ENCODE results near the gene ZNF460. TPM values are rescaled to one million over a fixed set of nuclear protein-coding genes. Genes with fewer than 3 reads are reported as not detected.
"Not testable (repeated sequence)": the region's sequence is repeated elsewhere in the genome, so short reads cannot be mapped to it uniquely, and the experiment has no call there.

Gene ZNF460
- total RNA-seq, 2 experiments from 2014 or later = 55.2 to 67.2 TPM

- H3K4me3 Mint-ChIP-seq = no peak overlapping the region
- ATAC-seq (no peak), DNase-seq (no peak)
- no peak overlapping the region for H3K27ac Mint-ChIP-seq
- peaks cover 9% of the 10 kb centered on the region for H3K9me3 Mint-ChIP-seq (ENCODE audit: low read depth)
- H3K4me1 Mint-ChIP-seq = no peaks in the 10 kb centered on the region
- CTCF ChIA-PET = interaction anchor here (1.1 kb wide), 1 partner anchor 104 kb away, joined by 3 read pairs; no protein-coding TSS in a partner anchor
- peaks cover 51% of the 10 kb centered on the region for H3K36me3 Mint-ChIP-seq
- H3K27me3 Mint-ChIP-seq = no peaks in the 10 kb centered on the region
Measured at GRCh38 chr19:57263244-57263741, 17.0 kb upstream of the ZNF460 start.

GRCh38 chr19:57267291-57267690, 13.0 kb upstream of the ZNF460 start:
- CTCF ChIA-PET = no interaction called here
- ATAC-seq (no peak), DNase-seq (no peak)
- H3K4me3 Mint-ChIP-seq = no peak overlapping the region
- H3K27me3 Mint-ChIP-seq = no peaks in the 10 kb centered on the region
- peaks cover 3% of the 10 kb centered on the region for H3K9me3 Mint-ChIP-seq (ENCODE audit: low read depth)
- peaks cover 1% of the 10 kb centered on the region for H3K4me1 Mint-ChIP-seq
- H3K27ac Mint-ChIP-seq = no peak overlapping the region
- H3K36me3 Mint-ChIP-seq = peaks cover 30% of the 10 kb centered on the region

DNA sequence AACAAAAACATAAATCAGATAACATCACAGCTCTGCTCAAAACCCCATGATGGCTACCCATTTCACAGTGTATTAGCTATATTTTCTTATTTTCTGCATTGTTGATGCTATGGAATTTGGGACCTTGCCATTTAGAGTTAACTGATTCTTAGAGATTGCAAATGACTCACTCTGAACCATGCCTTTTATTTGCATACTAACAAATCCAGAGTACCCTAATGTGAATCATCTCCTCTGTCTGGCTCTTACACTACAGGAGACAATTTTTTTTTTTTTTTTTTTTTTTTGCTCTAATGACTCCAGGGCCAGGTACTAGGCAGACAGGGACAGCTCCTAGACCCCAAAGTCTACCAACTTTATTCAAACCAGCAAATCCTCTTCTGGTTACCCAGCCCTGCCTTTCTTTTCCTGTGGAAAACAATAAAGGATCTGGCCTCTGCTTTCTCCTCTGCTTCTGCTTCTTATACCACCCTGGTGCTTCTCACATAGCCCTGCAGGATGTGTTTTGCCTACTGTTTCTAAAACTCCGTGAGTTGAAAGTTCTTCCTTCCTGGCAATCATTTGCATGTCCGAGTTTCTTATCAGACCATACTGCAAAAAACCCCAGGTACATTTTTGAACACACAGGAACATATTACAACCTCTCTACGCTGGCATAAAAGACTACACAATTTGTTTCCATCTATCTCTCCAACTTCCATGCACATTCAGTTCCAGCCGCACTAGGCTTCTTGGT, 10.6 kb upstream of the ZNF460 start:
- DNase-seq = no peak
- Mint-ChIP-seq H3K27me3 (no peaks in the 10 kb centered on the region), H3K36me3 (peaks cover 35% of the 10 kb centered on the region), H3K9me3 (ENCODE audit: low read depth) (peaks cover 3% of the 10 kb centered on the region), H3K4me3 (no peak overlapping the region), H3K4me1 (peaks cover 1% of the 10 kb centered on the region), H3K27ac (no peak overlapping the region)
- CTCF ChIA-PET = no interaction called here
- ATAC-seq = no peak

DNA sequence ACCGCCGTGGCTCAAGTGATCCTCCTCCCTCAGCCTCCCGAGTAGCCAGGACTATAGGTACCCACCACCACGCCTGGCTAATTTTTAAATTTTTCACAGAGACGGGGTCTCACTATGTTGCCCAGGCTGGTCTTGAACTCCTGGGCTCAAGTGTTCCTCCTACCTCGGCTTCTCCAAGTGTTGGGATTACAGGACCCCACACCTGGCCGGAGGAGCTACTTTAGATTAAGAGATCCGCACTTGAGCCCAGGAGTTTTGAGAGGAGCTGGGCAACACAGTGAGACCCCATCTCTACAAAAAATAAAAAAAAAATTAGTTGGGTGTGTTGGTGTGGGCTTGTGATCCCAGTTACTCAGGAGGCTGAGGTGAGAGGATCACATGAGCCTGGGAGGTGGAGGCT, 9.0 kb upstream of the ZNF460 start:
- DNase-seq (no peak), ATAC-seq (no peak)
- H3K27me3 Mint-ChIP-seq = no peaks in the 10 kb centered on the region
- peaks cover 40% of the 10 kb centered on the region for H3K36me3 Mint-ChIP-seq
- H3K4me1 Mint-ChIP-seq = peaks cover 1% of the 10 kb centered on the region
- no peaks in the 10 kb centered on the region for H3K9me3 Mint-ChIP-seq (ENCODE audit: low read depth)
- H3K27ac Mint-ChIP-seq = no peak overlapping the region
- H3K4me3 Mint-ChIP-seq = no peak overlapping the region
- CTCF ChIA-PET = no interaction called here

GRCh38 chr19:57273014-57273413, 7.3 kb upstream of the ZNF460 start:
- no peak for DNase-seq
- peaks cover 1% of the 10 kb centered on the region for H3K4me1 Mint-ChIP-seq
- CTCF ChIA-PET = no interaction called here
- H3K9me3 Mint-ChIP-seq (ENCODE audit: low read depth) = no peaks in the 10 kb centered on the region
- ATAC-seq = no peak
- no peak overlapping the region for H3K27ac Mint-ChIP-seq
- H3K27me3 Mint-ChIP-seq = no peaks in the 10 kb centered on the region
- no peak overlapping the region for H3K4me3 Mint-ChIP-seq
- peaks cover 34% of the 10 kb centered on the region for H3K36me3 Mint-ChIP-seq

DNA sequence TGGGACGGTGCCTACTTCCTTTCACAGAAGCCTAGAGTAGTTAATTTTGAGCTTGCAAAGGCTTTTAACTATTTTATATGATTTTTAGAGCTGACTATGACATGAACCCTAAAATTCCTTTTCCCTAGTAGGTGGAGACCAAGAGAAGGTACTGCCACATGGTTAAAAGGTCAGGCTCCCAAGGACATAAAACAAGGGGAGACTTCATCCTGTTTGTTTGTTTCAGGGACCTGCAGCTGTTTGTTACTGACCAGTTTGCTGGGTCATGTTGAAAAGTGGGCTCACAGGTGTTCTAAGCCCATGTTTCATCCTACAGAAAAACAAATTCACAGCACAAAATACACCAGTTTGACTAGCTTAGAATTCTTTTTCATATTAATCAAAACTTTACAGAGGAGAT, 3.9 kb upstream of the ZNF460 start:
- Mint-ChIP-seq H3K27ac (no peak overlapping the region), H3K4me1 (peaks cover 5% of the 10 kb centered on the region), H3K4me3 (no peak overlapping the region), H3K27me3 (no peaks in the 10 kb centered on the region), H3K9me3 (ENCODE audit: low read depth) (no peaks in the 10 kb centered on the region), H3K36me3 (peaks cover 36% of the 10 kb centered on the region)
- CTCF ChIA-PET = interaction anchor here (0.6 kb wide), 1 partner anchor 91 kb away, joined by 3 read pairs; no protein-coding TSS in a partner anchor
- ATAC-seq (no peak), DNase-seq (no peak)

- H3K27ac Mint-ChIP-seq; DNase-seq; CTCF ChIA-PET; H3K27me3 Mint-ChIP-seq; ATAC-seq; H3K4me3 Mint-ChIP-seq; H3K9me3 Mint-ChIP-seq (ENCODE audit: low read depth): not testable (repeated sequence)
- Mint-ChIP-seq H3K4me1 (peaks cover 24% of the 10 kb centered on the region), H3K36me3 (peaks cover 35% of the 10 kb centered on the region)
Measured at GRCh38 chr19:57278481-57278880, 1.8 kb upstream of the ZNF460 start.

DNA sequence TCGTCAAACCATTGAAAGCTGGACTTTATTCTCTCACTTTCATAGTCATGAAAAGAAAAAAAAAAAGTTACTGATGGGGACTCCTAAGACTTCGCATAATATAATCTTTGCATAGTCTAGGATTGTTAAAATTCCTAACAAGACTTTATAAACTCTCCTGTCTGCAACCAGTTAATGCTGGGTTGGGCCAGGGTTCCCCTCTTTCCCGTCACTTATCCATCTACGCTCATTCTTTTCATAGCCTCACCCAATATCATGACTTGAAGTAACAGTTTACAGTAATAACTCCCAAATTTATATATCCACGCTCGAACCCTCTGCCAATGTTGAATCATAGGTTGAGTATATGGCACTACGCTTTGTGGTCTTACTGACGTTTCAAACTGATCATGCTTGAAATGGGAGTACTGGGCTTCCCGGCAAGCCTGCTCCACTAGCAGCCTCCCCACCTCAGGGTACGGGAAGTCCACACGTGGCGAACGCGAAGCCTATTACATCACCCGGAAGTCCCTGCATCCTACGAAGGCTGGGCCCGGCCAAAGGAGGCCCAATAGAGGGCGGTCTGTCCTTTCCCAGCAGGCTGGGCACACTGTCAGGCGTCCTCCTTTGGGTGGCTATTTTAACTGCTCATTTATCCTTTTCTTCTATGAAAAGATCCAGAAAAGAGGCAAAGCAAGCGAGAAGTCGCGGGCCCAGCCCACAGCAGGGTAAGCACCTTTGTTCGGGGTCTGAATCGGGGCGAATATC, 694 bp upstream of the ZNF460 start:
- peak; percentile 80 for ATAC-seq
- Mint-ChIP-seq H3K4me3 (no peak overlapping the region), H3K9me3 (ENCODE audit: low read depth) (no peaks in the 10 kb centered on the region), H3K36me3 (peaks cover 39% of the 10 kb centered on the region), H3K27ac (no peak overlapping the region), H3K4me1 (peaks cover 33% of the 10 kb centered on the region), H3K27me3 (no peaks in the 10 kb centered on the region)
- DNase-seq = peak; percentile 91
- CTCF ChIA-PET = interaction anchor here (0.7 to 1.0 kb wide), 3 partner anchors 39 to 110 kb away, joined by 3 to 4 read pairs (median 3); partner anchors contain the start of genes ZNF548 and ZNF805

- peak; percentile 43 for DNase-seq
- Mint-ChIP-seq H3K36me3 (peaks cover 44% of the 10 kb centered on the region), H3K27me3 (no peaks in the 10 kb centered on the region), H3K9me3 (ENCODE audit: low read depth) (no peaks in the 10 kb centered on the region), H3K4me1 (peaks cover 41% of the 10 kb centered on the region), H3K4me3 (no peak overlapping the region), H3K27ac (no peak overlapping the region)
- CTCF ChIA-PET = no interaction called here
- no peak for ATAC-seq
Measured at GRCh38 chr19:57280962-57281400, 696 bp downstream of the ZNF460 start.

GRCh38 chr19:57282011-57282643, 1.8 kb downstream of the ZNF460 start:
- ATAC-seq = no peak
- no peaks in the 10 kb centered on the region for H3K27me3 Mint-ChIP-seq
- peak overlapping the region; percentile 88 for H3K27ac Mint-ChIP-seq
- DNase-seq = peak; percentile 49
- peaks cover 42% of the 10 kb centered on the region for H3K4me1 Mint-ChIP-seq
- peaks cover 52% of the 10 kb centered on the region for H3K36me3 Mint-ChIP-seq
- CTCF ChIA-PET = no interaction called here
- H3K4me3 Mint-ChIP-seq = no peak overlapping the region
- peaks cover 3% of the 10 kb centered on the region for H3K9me3 Mint-ChIP-seq (ENCODE audit: low read depth)

DNA sequence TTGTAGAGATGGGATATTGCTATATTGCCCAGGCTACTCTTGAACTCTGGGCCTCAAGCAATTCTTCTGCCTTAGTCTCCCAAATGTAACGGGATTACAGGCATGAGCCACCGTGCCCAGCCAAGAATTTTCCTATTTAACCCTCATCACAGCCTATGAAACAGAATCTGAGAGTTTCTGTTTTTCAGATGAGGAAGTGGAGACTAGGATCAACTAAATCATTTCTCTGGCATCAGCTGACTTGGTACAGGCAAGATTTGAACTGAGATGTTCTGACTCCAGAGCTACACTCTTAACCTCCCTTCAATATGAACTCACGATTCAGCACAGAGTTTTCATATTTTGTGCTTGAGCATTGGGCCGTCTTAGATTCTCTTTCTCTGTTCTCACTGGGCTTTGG, 8.1 kb downstream of the ZNF460 start:
- no peak overlapping the region for H3K27ac Mint-ChIP-seq
- CTCF ChIA-PET = interaction anchor here (0.8 kb wide), 1 partner anchor 14 kb away, joined by 3 read pairs; no protein-coding TSS in a partner anchor
- no peaks in the 10 kb centered on the region for H3K27me3 Mint-ChIP-seq
- peaks cover 93% of the 10 kb centered on the region for H3K36me3 Mint-ChIP-seq
- no peak for DNase-seq
- H3K4me3 Mint-ChIP-seq = no peak overlapping the region
- H3K4me1 Mint-ChIP-seq = peaks cover 24% of the 10 kb centered on the region
- ATAC-seq = no peak
- peaks cover 37% of the 10 kb centered on the region for H3K9me3 Mint-ChIP-seq (ENCODE audit: low read depth)

DNA sequence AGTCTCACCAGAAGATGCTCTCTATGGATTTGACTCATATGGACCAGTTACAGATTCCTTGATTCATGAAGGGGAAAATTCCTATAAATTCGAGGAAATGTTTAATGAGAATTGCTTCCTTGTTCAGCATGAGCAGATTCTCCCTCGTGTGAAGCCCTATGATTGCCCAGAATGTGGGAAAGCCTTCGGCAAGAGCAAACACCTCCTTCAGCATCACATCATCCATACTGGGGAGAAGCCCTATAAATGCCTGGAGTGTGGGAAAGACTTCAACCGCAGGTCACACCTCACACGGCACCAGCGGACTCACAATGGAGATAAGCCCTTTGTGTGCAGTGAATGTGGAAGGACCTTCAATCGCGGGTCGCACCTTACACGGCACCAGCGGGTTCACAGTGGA, 10.7 kb downstream of the ZNF460 start:
- H3K4me1 Mint-ChIP-seq = peaks cover 8% of the 10 kb centered on the region
- H3K9me3 Mint-ChIP-seq (ENCODE audit: low read depth) = peaks cover 52% of the 10 kb centered on the region
- H3K4me3 Mint-ChIP-seq = no peak overlapping the region
- no peak for ATAC-seq
- H3K27ac Mint-ChIP-seq = no peak overlapping the region
- CTCF ChIA-PET = no interaction called here
- H3K36me3 Mint-ChIP-seq = peaks cover 98% of the 10 kb centered on the region
- DNase-seq = no peak
- no peaks in the 10 kb centered on the region for H3K27me3 Mint-ChIP-seq

- CTCF ChIA-PET = no interaction called here
- DNase-seq (no peak), ATAC-seq (no peak)
- Mint-ChIP-seq H3K4me3 (no peak overlapping the region), H3K9me3 (ENCODE audit: low read depth) (peaks cover 57% of the 10 kb centered on the region), H3K27me3 (no peaks in the 10 kb centered on the region), H3K4me1 (peaks cover 6% of the 10 kb centered on the region), H3K36me3 (peaks cover 95% of the 10 kb centered on the region), H3K27ac (no peak overlapping the region)
Measured at GRCh38 chr19:57292547-57292946, 12.3 kb downstream of the ZNF460 start.
